ENCODE results near the gene ORM1.
A peak's percentile ranks its signal among the peaks of the same experiment; 100 is the strongest.

GRCh38 chr9:114339130-114339908, 16.4 kb downstream of the ORM1 start:
- peak; percentile 49 for TF ChIP-seq CTCF (tag by site-specific recombination; IDR thresholded peaks at IDR 0.05)
- TF ChIP-seq ZNF792 (tag by site-specific recombination; IDR thresholded peaks at IDR 0.05) = no peak
- TF ChIP-seq ZSCAN18 (tag by site-specific recombination; IDR thresholded peaks at IDR 0.05) = no peak
- TF ChIP-seq TCF7L2 (IDR thresholded peaks at IDR 0.05; ENCODE audit: borderline replicate concordance, low read depth, low read length) = no peak
- no peak for TF ChIP-seq HOXA7 (CRISPR knock-in tag; IDR thresholded peaks at IDR 0.05; ENCODE audit: borderline replicate concordance)

Measured in HEK293 (cell line).